KOPT-K1 (cell line): ENCODE measurements around the gene KLHL5.
"Not testable (repeated sequence)": the region's sequence is repeated elsewhere in the genome, so short reads cannot be mapped to it uniquely, and the experiment has no call there.

Experiments
- H3K27ac ChIP-seq: fragments of 200-600 bp; sonication (generic); 2 replicates; pipeline ENCODE4 v1.5.1; 2016; ENCODE audit warnings: antibody characterized with exemption, mild to moderate bottlenecking, low read depth, low read length; ENCODE audit not compliant: poor library complexity, severe bottlenecking
- H3K36me3 ChIP-seq: fragments of 200-600 bp; sonication (generic); 2 replicates; pipeline ENCODE4 v1.5.1; 2017; ENCODE audit warnings: antibody characterized with exemption, mild to moderate bottlenecking, low read length, moderate library complexity; ENCODE audit not compliant: insufficient read depth
- H3K9me3 ChIP-seq: fragments of 200-600 bp; sonication (generic); 2 replicates; pipeline ENCODE4 v1.5.1; 2017; ENCODE audit warnings: antibody characterized with exemption, low read length, mild to moderate bottlenecking; ENCODE audit not compliant: insufficient read depth, poor library complexity, severe bottlenecking

Gene KLHL5

GRCh38 chr4:39106011-39106410 lies 44.0 kb downstream of the KLHL5 start:
- Histone ChIP-seq H3K9me3 (no peaks in the 10 kb centered on the region), H3K27ac (no peak overlapping the region), H3K36me3 (peaks cover 5% of the 10 kb centered on the region; the same call in 1 of the 2 replicates)

GRCh38 chr4:39114436-39114835 lies 52.4 kb downstream of the KLHL5 start:
- Histone ChIP-seq H3K9me3 (no peaks in the 10 kb centered on the region), H3K27ac (no peak overlapping the region), H3K36me3 (peaks cover 5% of the 10 kb centered on the region; the same call in 1 of the 2 replicates)

- H3K36me3 ChIP-seq: peaks cover 5% of the 10 kb centered on the region; the same call in 1 of the 2 replicates
- H3K27ac ChIP-seq: peak overlapping the region; percentile 62
- no peaks in the 10 kb centered on the region for H3K9me3 ChIP-seq
Measured at GRCh38 chr4:39118034-39118658, 56.1 kb downstream of the KLHL5 start.

- peaks cover 4% of the 10 kb centered on the region for H3K9me3 ChIP-seq
- H3K36me3 ChIP-seq: no peaks in the 10 kb centered on the region; the same call in 1 of the 2 replicates
- no peak overlapping the region for H3K27ac ChIP-seq
Measured at GRCh38 chr4:39120418-39120817, 58.4 kb downstream of the KLHL5 start.

GRCh38 chr4:39124885-39125599 lies 63.0 kb downstream of the KLHL5 start:
- no peak overlapping the region for H3K27ac ChIP-seq
- no peaks in the 10 kb centered on the region; the same call in 1 of the 2 replicates for H3K36me3 ChIP-seq
- peaks cover 4% of the 10 kb centered on the region for H3K9me3 ChIP-seq

- H3K27ac ChIP-seq: no peak overlapping the region
- H3K9me3 ChIP-seq: peaks cover 4% of the 10 kb centered on the region
- no peaks in the 10 kb centered on the region; the same call in 1 of the 2 replicates for H3K36me3 ChIP-seq
Measured at GRCh38 chr4:39125600-39125985, 63.6 kb downstream of the KLHL5 start.

- H3K27ac ChIP-seq: no peak overlapping the region
- H3K9me3 ChIP-seq: peaks cover 4% of the 10 kb centered on the region
- no peaks in the 10 kb centered on the region for H3K36me3 ChIP-seq
Measured at GRCh38 chr4:39126256-39127095, 64.4 kb downstream of the KLHL5 start.

- H3K36me3 ChIP-seq: no peaks in the 10 kb centered on the region
- no peaks in the 10 kb centered on the region for H3K9me3 ChIP-seq
- H3K27ac ChIP-seq: no peak overlapping the region
Measured at GRCh38 chr4:39133623-39134022, 71.6 kb downstream of the KLHL5 start.

- H3K27ac ChIP-seq: no peak overlapping the region
- no peaks in the 10 kb centered on the region for H3K9me3 ChIP-seq
- no peaks in the 10 kb centered on the region for H3K36me3 ChIP-seq
Measured at GRCh38 chr4:39134683-39135306, 72.8 kb downstream of the KLHL5 start.

GRCh38 chr4:39138227-39138626 lies 76.2 kb downstream of the KLHL5 start:
- not testable (repeated sequence) for H3K27ac ChIP-seq, H3K9me3 ChIP-seq

GRCh38 chr4:39146211-39146610 lies 84.2 kb downstream of the KLHL5 start:
- no peak overlapping the region for H3K27ac ChIP-seq
- H3K9me3 ChIP-seq: no peaks in the 10 kb centered on the region
- H3K36me3 ChIP-seq: no peaks in the 10 kb centered on the region

More at GRCh38 chr4:39138227-39138626, 76.2 kb downstream of the KLHL5 start:
- not testable (repeated sequence) for H3K36me3 ChIP-seq

GRCh38 chr4:39154009-39154408 lies 92.0 kb downstream of the KLHL5 start:
- Histone ChIP-seq H3K27ac (no peak overlapping the region), H3K9me3 (no peaks in the 10 kb centered on the region), H3K36me3 (no peaks in the 10 kb centered on the region)

- Histone ChIP-seq H3K27ac (no peak overlapping the region), H3K9me3 (no peaks in the 10 kb centered on the region), H3K36me3 (no peaks in the 10 kb centered on the region)
Measured at GRCh38 chr4:39157520-39157919, 95.5 kb downstream of the KLHL5 start.

GRCh38 chr4:39166177-39166576 lies 104.1 kb downstream of the KLHL5 start:
- Histone ChIP-seq H3K9me3 (peaks cover 6% of the 10 kb centered on the region), H3K27ac (no peak overlapping the region), H3K36me3 (no peaks in the 10 kb centered on the region)

GRCh38 chr4:39166669-39167068 lies 104.6 kb downstream of the KLHL5 start:
- Histone ChIP-seq H3K9me3 (peaks cover 6% of the 10 kb centered on the region), H3K36me3 (no peaks in the 10 kb centered on the region), H3K27ac (no peak overlapping the region)
